Measurements from ENCODE around the gene EGLN2.
"Not testable (repeated sequence)": the region's sequence is repeated elsewhere in the genome, so short reads cannot be mapped to it uniquely, and the experiment has no call there.

EGLN2 gene

GRCh38 chr19:40777937-40778705 is 20.9 kb upstream of the EGLN2 start, which contains the start of gene RAB4B:
Gene RAB4B (plus strand): TSS chr19:40778247. CDS start chr19:40778376, 129 bp downstream.
- peaks cover 4% of the 10 kb centered on the region; the same call in 1 of the 2 replicates for H3K4me1 ChIP-seq (ENCODE audit: insufficient read depth, low read length)
- peak within 1 kb of the TSS; percentile 88 for H3K4me3 ChIP-seq (ENCODE audit: low read length)
- no peaks in the 10 kb centered on the region for H3K9me3 ChIP-seq (ENCODE audit: insufficient read depth, low read depth, low read length)
- H3K9ac ChIP-seq (ENCODE audit: low read depth, low read length) = peak within 1 kb of the TSS; percentile 91
- H3K27ac ChIP-seq (ENCODE audit: low read length) = peak within 1 kb of the TSS; percentile 60
- H3K36me3 ChIP-seq (ENCODE audit: insufficient read depth, low read depth, low read length) = no peaks in the 10 kb centered on the region
- no peaks in the 10 kb centered on the region for H3K27me3 ChIP-seq (ENCODE audit: insufficient read depth, low read length)

- Histone ChIP-seq H3K4me1 (ENCODE audit: insufficient read depth, low read length) (peaks cover 4% of the 10 kb centered on the region; the same call in 1 of the 2 replicates), H3K9ac (ENCODE audit: low read depth, low read length) (peak overlapping the region; percentile 54; the same call in 1 of the 2 replicates), H3K9me3 (ENCODE audit: insufficient read depth, low read depth, low read length) (no peaks in the 10 kb centered on the region), H3K27ac (ENCODE audit: low read length) (peak overlapping the region; percentile 35), H3K27me3 (ENCODE audit: insufficient read depth, low read length) (no peaks in the 10 kb centered on the region), H3K36me3 (ENCODE audit: insufficient read depth, low read depth, low read length) (no peaks in the 10 kb centered on the region), H3K4me3 (ENCODE audit: low read length) (peak overlapping the region; percentile 69)
These were observed 20.2 kb upstream of the EGLN2 start for GRCh38 chr19:40778706-40779284.

DNA sequence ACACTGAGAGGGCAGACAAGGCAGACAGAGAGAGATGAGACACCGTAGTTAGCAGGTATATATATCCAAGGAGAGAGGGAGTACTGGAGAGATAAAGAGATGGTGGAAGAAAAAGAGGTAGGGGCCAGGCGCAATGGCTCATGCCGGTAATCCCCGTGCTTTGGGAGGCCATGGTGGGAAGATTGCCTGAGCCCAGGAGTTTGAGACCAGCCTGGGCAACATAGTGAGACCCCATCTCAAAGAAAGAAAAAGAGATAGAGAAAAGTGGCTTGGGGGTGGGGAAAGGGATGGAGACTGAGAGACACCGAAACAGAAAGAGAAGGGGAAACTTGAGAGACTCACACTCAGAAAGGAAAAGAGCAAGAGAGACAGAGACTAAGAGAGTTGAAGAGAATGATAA is 18.4 kb upstream of the EGLN2 start:
- peaks cover 4% of the 10 kb centered on the region; the same call in 1 of the 2 replicates for H3K4me1 ChIP-seq (ENCODE audit: insufficient read depth, low read length)

DNA sequence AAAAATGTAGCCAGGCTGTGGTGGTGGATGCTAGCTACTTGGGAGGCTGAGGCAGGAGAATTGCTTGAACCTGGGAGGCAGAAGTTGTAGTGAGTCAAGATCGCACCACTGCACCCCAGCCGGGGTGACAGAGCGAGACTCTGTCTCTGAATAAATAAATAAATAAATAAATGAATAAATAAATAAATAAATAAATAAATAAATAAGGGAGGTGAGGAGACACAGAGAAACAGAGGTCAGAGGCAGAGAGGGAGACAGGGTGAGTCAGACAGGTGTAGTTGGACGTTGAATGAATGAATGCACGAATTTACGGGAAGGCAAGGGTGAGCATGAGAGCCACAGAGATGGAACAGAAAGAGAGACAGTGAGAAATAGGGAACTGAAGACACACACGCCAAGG is 17.9 kb upstream of the EGLN2 start:
- peaks cover 4% of the 10 kb centered on the region; the same call in 1 of the 2 replicates for H3K4me1 ChIP-seq (ENCODE audit: insufficient read depth, low read length)
- no peaks in the 10 kb centered on the region for H3K9me3 ChIP-seq (ENCODE audit: insufficient read depth, low read depth, low read length)
- no peak overlapping the region for H3K4me3 ChIP-seq (ENCODE audit: low read length)
- no peak overlapping the region for H3K9ac ChIP-seq (ENCODE audit: low read depth, low read length)
- H3K27ac ChIP-seq (ENCODE audit: low read length) = no peak overlapping the region
- no peaks in the 10 kb centered on the region for H3K36me3 ChIP-seq (ENCODE audit: insufficient read depth, low read depth, low read length)
- no peaks in the 10 kb centered on the region for H3K27me3 ChIP-seq (ENCODE audit: insufficient read depth, low read length)

More for the DNA sequence above, 18.4 kb upstream of the EGLN2 start:
- no peak overlapping the region for H3K27ac ChIP-seq (ENCODE audit: low read length)
- no peak overlapping the region for H3K9ac ChIP-seq (ENCODE audit: low read depth, low read length)
- no peaks in the 10 kb centered on the region for H3K36me3 ChIP-seq (ENCODE audit: insufficient read depth, low read depth, low read length)
- H3K27me3 ChIP-seq (ENCODE audit: insufficient read depth, low read length) = no peaks in the 10 kb centered on the region
- no peak overlapping the region for H3K4me3 ChIP-seq (ENCODE audit: low read length)
- no peaks in the 10 kb centered on the region for H3K9me3 ChIP-seq (ENCODE audit: insufficient read depth, low read depth, low read length)

DNA sequence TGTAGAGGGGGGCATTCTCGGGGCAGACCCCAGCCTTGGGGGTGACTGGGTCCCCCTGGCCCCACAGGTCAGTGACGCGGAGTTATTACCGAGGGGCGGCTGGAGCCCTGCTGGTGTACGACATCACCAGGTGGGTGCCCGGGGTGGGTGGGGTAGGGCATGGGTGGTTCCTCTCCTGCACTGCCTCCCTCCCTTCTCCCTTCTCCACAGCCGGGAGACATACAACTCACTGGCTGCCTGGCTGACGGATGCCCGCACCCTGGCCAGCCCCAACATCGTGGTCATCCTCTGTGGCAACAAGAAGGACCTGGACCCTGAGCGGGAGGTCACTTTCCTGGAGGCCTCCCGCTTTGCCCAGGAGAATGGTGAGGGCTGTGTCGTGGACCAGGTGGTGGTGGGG is 15.3 kb upstream of the EGLN2 start:
- Histone ChIP-seq H3K4me3 (ENCODE audit: low read length) (no peak overlapping the region), H3K27me3 (ENCODE audit: insufficient read depth, low read length) (no peaks in the 10 kb centered on the region), H3K9ac (ENCODE audit: low read depth, low read length) (no peak overlapping the region), H3K27ac (ENCODE audit: low read length) (no peak overlapping the region), H3K36me3 (ENCODE audit: insufficient read depth, low read depth, low read length) (no peaks in the 10 kb centered on the region), H3K9me3 (ENCODE audit: insufficient read depth, low read depth, low read length) (no peaks in the 10 kb centered on the region), H3K4me1 (ENCODE audit: insufficient read depth, low read length) (no peaks in the 10 kb centered on the region)

- not testable (repeated sequence) for H3K27me3 ChIP-seq (ENCODE audit: insufficient read depth, low read length); H3K36me3 ChIP-seq (ENCODE audit: insufficient read depth, low read depth, low read length); H3K4me1 ChIP-seq (ENCODE audit: insufficient read depth, low read length); H3K4me3 ChIP-seq (ENCODE audit: low read length); H3K9me3 ChIP-seq (ENCODE audit: insufficient read depth, low read depth, low read length); H3K27ac ChIP-seq (ENCODE audit: low read length); H3K9ac ChIP-seq (ENCODE audit: low read depth, low read length)
These were observed 14.8 kb upstream of the EGLN2 start for GRCh38 chr19:40784146-40784545.

- H3K36me3 ChIP-seq (ENCODE audit: insufficient read depth, low read depth, low read length) = no peaks in the 10 kb centered on the region
- no peak overlapping the region for H3K9ac ChIP-seq (ENCODE audit: low read depth, low read length)
- H3K27me3 ChIP-seq (ENCODE audit: insufficient read depth, low read length) = no peaks in the 10 kb centered on the region
- no peaks in the 10 kb centered on the region for H3K9me3 ChIP-seq (ENCODE audit: insufficient read depth, low read depth, low read length)
- no peak overlapping the region for H3K4me3 ChIP-seq (ENCODE audit: low read length)
- H3K27ac ChIP-seq (ENCODE audit: low read length) = no peak overlapping the region
- no peaks in the 10 kb centered on the region for H3K4me1 ChIP-seq (ENCODE audit: insufficient read depth, low read length)
These were observed 13.5 kb upstream of the EGLN2 start for GRCh38 chr19:40785526-40785925.

DNA sequence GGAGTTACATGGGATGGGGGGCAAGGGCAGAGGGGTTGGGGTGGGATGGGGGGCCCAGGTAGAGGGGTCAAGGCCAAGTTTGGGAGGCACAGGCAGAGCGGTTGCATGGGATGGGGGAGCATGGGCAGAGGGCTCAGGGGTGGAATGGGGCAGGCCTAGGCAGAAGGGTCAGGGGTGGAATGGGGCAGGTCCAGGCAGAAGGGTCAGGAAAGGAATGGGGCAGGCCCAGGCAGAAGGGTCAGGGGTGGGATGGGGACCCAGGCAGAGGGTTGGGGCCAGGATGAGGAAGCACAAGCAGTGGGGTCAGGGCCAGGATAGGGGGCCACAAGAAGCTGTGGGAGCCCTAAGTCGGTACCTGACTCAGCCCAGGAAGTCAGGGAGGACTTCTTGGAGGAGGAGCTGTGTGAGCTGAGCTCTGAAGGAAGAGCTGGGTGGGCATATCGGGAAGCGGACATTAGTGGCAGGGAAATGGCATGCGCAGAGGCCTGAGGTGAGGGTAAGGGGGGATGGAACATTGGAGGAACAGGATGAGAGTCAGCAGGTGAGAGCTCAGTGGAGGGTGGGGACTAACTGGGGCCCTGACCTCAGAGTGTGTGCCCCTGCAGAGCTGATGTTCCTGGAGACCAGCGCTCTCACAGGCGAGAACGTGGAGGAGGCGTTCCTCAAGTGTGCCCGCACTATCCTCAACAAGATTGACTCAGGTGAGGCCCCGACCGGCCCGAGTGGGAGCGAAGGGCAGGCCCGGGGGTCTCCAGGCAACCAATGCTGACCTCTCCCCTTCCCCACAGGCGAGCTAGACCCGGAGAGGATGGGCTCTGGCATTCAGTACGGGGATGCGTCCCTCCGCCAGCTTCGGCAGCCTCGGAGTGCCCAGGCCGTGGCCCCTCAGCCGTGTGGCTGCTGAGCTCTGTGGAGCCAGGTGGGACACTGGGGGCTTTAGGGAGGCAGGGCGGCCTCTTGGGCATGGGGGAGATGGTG is 12.6 kb upstream of the EGLN2 start:
- Histone ChIP-seq H3K27me3 (ENCODE audit: insufficient read depth, low read length) (no peaks in the 10 kb centered on the region), H3K9ac (ENCODE audit: low read depth, low read length) (no peak overlapping the region), H3K4me3 (ENCODE audit: low read length) (no peak overlapping the region), H3K27ac (ENCODE audit: low read length) (no peak overlapping the region), H3K9me3 (ENCODE audit: insufficient read depth, low read depth, low read length) (no peaks in the 10 kb centered on the region), H3K4me1 (ENCODE audit: insufficient read depth, low read length) (no peaks in the 10 kb centered on the region), H3K36me3 (ENCODE audit: insufficient read depth, low read depth, low read length) (no peaks in the 10 kb centered on the region)

- Histone ChIP-seq H3K4me1 (ENCODE audit: insufficient read depth, low read length) (no peaks in the 10 kb centered on the region), H3K27me3 (ENCODE audit: insufficient read depth, low read length) (no peaks in the 10 kb centered on the region), H3K9ac (ENCODE audit: low read depth, low read length) (no peak overlapping the region)
These were observed 7.6 kb upstream of the EGLN2 start for GRCh38 chr19:40791349-40791748.

DNA sequence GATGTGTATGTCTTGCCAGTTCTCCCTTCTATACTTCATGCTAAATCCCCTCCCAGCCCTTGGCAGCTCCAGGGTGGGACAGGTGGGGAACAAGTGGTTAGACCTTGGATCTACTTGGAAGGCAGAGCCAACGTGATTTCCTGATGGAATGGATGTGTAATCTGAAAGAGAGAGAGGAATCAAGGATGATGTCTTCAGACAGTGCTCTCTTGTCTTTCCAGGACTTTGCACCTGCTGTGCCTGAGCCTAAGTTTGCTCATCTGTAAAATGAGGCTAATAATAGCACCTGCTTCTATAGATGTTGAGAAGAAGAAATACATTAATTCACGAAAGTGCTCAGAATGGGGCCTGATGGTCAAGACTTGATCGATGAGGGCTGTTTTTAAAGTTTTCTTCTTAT is 7.0 kb upstream of the EGLN2 start:
- H3K4me3 ChIP-seq (ENCODE audit: low read length) = no peak overlapping the region
- H3K36me3 ChIP-seq (ENCODE audit: insufficient read depth, low read depth, low read length) = no peaks in the 10 kb centered on the region
- no peak overlapping the region for H3K27ac ChIP-seq (ENCODE audit: low read length)
- H3K27me3 ChIP-seq (ENCODE audit: insufficient read depth, low read length) = no peaks in the 10 kb centered on the region
- H3K9me3 ChIP-seq (ENCODE audit: insufficient read depth, low read depth, low read length) = no peaks in the 10 kb centered on the region
- no peak overlapping the region; the same call in 1 of the 2 replicates for H3K9ac ChIP-seq (ENCODE audit: low read depth, low read length)
- H3K4me1 ChIP-seq (ENCODE audit: insufficient read depth, low read length) = no peaks in the 10 kb centered on the region

More at GRCh38 chr19:40791349-40791748, 7.6 kb upstream of the EGLN2 start:
- Histone ChIP-seq H3K27ac (ENCODE audit: low read length) (no peak overlapping the region), H3K4me3 (ENCODE audit: low read length) (no peak overlapping the region), H3K36me3 (ENCODE audit: insufficient read depth, low read depth, low read length) (no peaks in the 10 kb centered on the region), H3K9me3 (ENCODE audit: insufficient read depth, low read depth, low read length) (no peaks in the 10 kb centered on the region)

- Histone ChIP-seq H3K4me1 (ENCODE audit: insufficient read depth, low read length) (peaks cover 10% of the 10 kb centered on the region), H3K27me3 (ENCODE audit: insufficient read depth, low read length) (no peaks in the 10 kb centered on the region), H3K36me3 (ENCODE audit: insufficient read depth, low read depth, low read length) (peaks cover 20% of the 10 kb centered on the region), H3K9ac (ENCODE audit: low read depth, low read length) (peak overlapping the region; percentile 83; the same call in 1 of the 2 replicates), H3K4me3 (ENCODE audit: low read length) (peak overlapping the region; percentile 75; the same call in 1 of the 2 replicates), H3K27ac (ENCODE audit: low read length) (peak overlapping the region; percentile 69), H3K9me3 (ENCODE audit: insufficient read depth, low read depth, low read length) (no peaks in the 10 kb centered on the region)
These were observed 1.6 kb upstream of the EGLN2 start for GRCh38 chr19:40797166-40797962.

All from iPS-20b (cell line).